ENCODE measurements around the gene ADAMTS9. TPM values are rescaled to one million over a fixed set of nuclear protein-coding genes. Genes with fewer than 3 reads are reported as not detected.

ADAMTS9 gene
- total RNA-seq, 1 donor from 2014 or later, result 11.7 TPM

DNA sequence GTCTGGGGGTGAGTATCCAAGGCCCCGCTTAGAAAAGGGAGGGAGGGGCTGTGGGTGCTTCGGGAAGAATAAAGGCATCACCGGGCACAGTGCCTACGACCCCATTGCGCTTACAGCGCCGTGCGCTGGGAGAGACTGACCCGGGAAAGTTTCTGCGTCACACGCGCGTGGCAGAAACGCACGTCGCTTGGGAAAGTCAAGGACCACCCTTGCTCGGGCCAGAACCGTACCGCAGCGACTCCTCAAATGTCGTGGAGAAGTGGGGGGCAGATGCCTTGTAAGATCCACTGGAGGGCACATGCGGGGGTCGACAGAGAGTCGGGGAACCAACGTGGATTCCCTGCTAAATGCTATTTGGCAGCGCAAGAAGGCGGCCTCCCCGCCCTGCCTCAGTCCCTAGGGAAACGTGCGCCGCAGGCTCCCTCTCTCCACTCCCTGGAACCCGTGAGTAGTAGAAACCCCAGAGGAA, 2.4 kb downstream of the ADAMTS9 start:
- Histone ChIP-seq H3K36me3 (peaks cover 10% of the 10 kb centered on the region), H3K4me3 (peak overlapping the region; percentile 70), H3K27me3 (ENCODE audit: low read depth) (no peaks in the 10 kb centered on the region), H3K4me1 (peaks cover 4% of the 10 kb centered on the region), H3K9me3 (no peaks in the 10 kb centered on the region), H3K27ac (peak overlapping the region; percentile 95)
- TF ChIP-seq, protein P1, sequence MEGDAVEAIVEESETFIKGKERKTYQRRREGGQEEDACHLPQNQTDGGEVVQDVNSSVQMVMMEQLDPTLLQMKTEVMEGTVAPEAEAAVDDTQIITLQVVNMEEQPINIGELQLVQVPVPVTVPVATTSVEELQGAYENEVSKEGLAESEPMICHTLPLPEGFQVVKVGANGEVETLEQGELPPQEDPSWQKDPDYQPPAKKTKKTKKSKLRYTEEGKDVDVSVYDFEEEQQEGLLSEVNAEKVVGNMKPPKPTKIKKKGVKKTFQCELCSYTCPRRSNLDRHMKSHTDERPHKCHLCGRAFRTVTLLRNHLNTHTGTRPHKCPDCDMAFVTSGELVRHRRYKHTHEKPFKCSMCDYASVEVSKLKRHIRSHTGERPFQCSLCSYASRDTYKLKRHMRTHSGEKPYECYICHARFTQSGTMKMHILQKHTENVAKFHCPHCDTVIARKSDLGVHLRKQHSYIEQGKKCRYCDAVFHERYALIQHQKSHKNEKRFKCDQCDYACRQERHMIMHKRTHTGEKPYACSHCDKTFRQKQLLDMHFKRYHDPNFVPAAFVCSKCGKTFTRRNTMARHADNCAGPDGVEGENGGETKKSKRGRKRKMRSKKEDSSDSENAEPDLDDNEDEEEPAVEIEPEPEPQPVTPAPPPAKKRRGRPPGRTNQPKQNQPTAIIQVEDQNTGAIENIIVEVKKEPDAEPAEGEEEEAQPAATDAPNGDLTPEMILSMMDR (IDR thresholded peaks at IDR 0.05), result no peak
- intact Hi-C loops (cut with DNase I), result no loop called here
- ATAC-seq (peak; percentile 1 to 5), DNase-seq (peak; percentile 56)

DNA sequence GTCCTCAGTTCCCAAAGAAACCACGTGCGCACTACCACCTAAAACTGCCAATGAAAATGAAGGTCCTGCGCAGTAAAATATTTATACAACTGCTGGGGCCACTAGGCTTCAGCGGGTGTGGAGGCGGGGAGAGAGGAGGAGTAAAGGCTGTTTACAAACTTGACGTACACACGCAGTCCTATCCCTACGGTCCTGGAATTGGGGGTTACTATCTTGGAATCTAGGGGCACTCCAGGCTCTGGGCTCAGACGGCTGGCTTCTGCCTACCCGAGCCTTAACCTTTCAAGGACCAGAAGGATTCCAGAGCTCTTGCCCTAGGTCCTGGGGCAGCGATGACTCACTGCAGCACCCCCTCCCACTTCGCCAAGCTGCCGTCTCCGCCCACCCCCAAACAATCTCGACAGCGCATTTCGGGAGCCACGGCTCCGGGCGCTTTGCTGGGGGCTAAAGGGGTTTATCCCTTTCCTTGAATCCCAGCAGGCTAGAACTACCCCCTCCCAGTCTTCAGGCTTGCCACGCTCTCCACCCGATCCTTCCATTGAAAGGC, 3.0 kb downstream of the ADAMTS9 start:
- ATAC-seq (peak; percentile 41 to 42), DNase-seq (peak; percentile 54)
- Histone ChIP-seq H3K4me3 (peak overlapping the region; percentile 70), H3K4me1 (peaks cover 4% of the 10 kb centered on the region), H3K27me3 (ENCODE audit: low read depth) (no peaks in the 10 kb centered on the region), H3K36me3 (peaks cover 11% of the 10 kb centered on the region), H3K27ac (peak overlapping the region; percentile 95), H3K9me3 (no peaks in the 10 kb centered on the region)
- intact Hi-C loops (cut with DNase I), result no loop called here
- TF ChIP-seq, protein P1 (IDR thresholded peaks at IDR 0.05), result no peak

DNA sequence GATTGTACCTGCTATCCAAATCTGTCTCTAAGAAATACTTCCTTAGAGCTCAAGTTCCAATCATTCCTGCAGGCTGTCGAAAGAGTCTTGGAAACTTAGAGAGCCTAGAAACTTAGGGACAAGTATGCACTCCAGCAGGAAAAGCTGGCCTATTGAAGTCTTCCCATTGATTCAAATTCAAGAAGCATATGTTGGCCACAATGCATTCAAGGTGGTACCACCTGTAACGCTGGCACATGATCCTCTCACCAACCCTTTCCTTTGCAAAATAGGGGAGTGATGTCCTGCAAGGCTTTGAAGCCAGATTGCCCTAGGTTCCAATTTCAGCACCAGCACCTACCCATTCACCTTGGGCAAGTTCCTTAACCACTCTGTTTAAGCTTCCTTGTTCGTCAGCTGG, 6.0 kb downstream of the ADAMTS9 start:
- Histone ChIP-seq H3K27ac (no peak overlapping the region), H3K27me3 (ENCODE audit: low read depth) (no peaks in the 10 kb centered on the region), H3K36me3 (peaks cover 27% of the 10 kb centered on the region), H3K4me3 (no peak overlapping the region), H3K4me1 (peaks cover 4% of the 10 kb centered on the region), H3K9me3 (no peaks in the 10 kb centered on the region)
- intact Hi-C loops (cut with DNase I), result no loop called here
- no peak for ATAC-seq
- TF ChIP-seq, protein P1 (IDR thresholded peaks at IDR 0.05), result no peak
- DNase-seq, result no peak

DNA sequence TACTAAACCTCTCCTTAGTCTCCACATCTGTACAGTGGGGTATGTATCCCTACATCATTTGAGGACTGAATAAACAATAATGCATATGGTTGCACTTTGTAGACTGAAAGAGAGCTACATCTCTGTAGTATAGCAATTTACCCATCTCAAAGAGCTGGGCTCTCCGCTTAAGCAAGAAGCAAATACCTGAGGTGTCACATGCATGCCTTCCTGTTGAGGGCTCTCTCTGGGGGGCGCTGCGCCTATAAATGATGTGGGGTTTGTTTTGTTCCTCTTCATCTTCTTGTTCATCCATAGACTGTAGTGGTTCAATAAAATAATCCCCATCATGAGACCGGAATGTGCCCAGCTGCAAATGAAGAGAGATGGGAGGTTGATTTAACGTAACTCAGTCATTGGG, 6.8 kb downstream of the ADAMTS9 start:
- intact Hi-C loops (cut with DNase I), result no loop called here
- H3K27ac ChIP-seq, result no peak overlapping the region
- peaks cover 4% of the 10 kb centered on the region for H3K4me1 ChIP-seq
- TF ChIP-seq, protein P1 (IDR thresholded peaks at IDR 0.05), result no peak
- DNase-seq (no peak), ATAC-seq (no peak)
- no peaks in the 10 kb centered on the region for H3K9me3 ChIP-seq
- no peak overlapping the region for H3K4me3 ChIP-seq
- H3K36me3 ChIP-seq, result peaks cover 27% of the 10 kb centered on the region
- H3K27me3 ChIP-seq (ENCODE audit: low read depth), result no peaks in the 10 kb centered on the region

DNA sequence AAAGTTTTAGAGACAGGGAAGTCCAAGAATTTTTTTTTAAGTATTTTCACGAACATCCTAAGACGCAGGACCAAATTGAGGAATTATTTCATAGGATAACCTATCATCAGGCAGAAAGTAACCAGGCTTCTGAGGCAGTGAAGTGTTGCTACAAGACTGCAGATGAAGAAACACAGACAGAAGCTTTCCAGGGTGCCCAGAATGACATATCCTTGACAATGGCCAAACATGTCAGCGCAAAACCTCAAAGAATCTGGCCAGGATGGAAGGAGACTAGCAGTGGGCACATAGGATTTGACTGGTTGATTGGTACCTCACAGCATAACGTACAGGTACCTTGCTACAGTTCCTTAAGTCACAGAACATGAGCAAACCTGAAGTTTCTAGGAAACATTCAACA, 7.5 kb downstream of the ADAMTS9 start:
- peaks cover 27% of the 10 kb centered on the region for H3K36me3 ChIP-seq
- peaks cover 4% of the 10 kb centered on the region for H3K4me1 ChIP-seq
- H3K9me3 ChIP-seq, result no peaks in the 10 kb centered on the region
- no peak overlapping the region for H3K4me3 ChIP-seq
- TF ChIP-seq, protein P1 (IDR thresholded peaks at IDR 0.05), result no peak
- no peaks in the 10 kb centered on the region for H3K27me3 ChIP-seq (ENCODE audit: low read depth)
- intact Hi-C loops (cut with DNase I), result no loop called here
- no peak for DNase-seq
- H3K27ac ChIP-seq, result no peak overlapping the region
- no peak for ATAC-seq

Data from lower lobe of right lung (tissue), 2 donors.